SJCRH30 (cell line): Measurements from ENCODE around the gene FTH1. TPM values are rescaled to one million over a fixed set of nuclear protein-coding genes. Genes with fewer than 3 reads are reported as not detected.
A peak's percentile ranks its signal among the peaks of the same experiment; 100 is the strongest.
"Not testable (repeated sequence)": the region's sequence is repeated elsewhere in the genome, so short reads cannot be mapped to it uniquely, and the experiment has no call there.

Source experiments
- DNase-seq, 2 experiments: peaks; one replicate each; pipeline ENCODE4 v3.0.0-alpha.2; 2015 to 2020
- H3K27ac ChIP-seq: fragments of 250-450 bp; sonication (Bioruptor Pico); 2 replicates; pipeline ENCODE4 v1.5.1; 2020; ENCODE audit warnings: mild to moderate bottlenecking, moderate library complexity
- H3K27me3 ChIP-seq: fragments of 250-450 bp; sonication (Bioruptor Pico); 2 replicates; pipeline ENCODE4 v1.5.1; 2020; ENCODE audit warnings: mild to moderate bottlenecking, moderate library complexity
- H3K36me3 ChIP-seq: fragments of 250-450 bp; sonication (Bioruptor Pico); 2 replicates; pipeline ENCODE4 v1.5.1; 2020; ENCODE audit warnings: mild to moderate bottlenecking, moderate library complexity
- H3K4me1 ChIP-seq: fragments of 250-450 bp; sonication (Bioruptor Pico); 2 replicates; pipeline ENCODE4 v1.5.1; 2020; ENCODE audit warnings: mild to moderate bottlenecking, moderate library complexity
- H3K4me3 ChIP-seq: fragments of 250-450 bp; sonication (Bioruptor Pico); 2 replicates; pipeline ENCODE4 v1.5.1; 2020; ENCODE audit warnings: mild to moderate bottlenecking, moderate library complexity
- H3K9me3 ChIP-seq: fragments of 250-450 bp; sonication (Bioruptor Pico); replicated peaks from 2 replicates; pipeline ENCODE4 v1.5.1; 2020; ENCODE audit warnings: mild to moderate bottlenecking, moderate library complexity
- total RNA-seq: library from RNA; depleted of rRNA; stranded (reverse); fragments of >200 nt; shearing (Covaris generic); gene quantifications from 2 replicates; pipeline ENCODE4 v1.2.3, GENCODE V29; 2014

Gene FTH1
- total RNA-seq, 1 experiment from 2014 or later: 357 TPM

DNA sequence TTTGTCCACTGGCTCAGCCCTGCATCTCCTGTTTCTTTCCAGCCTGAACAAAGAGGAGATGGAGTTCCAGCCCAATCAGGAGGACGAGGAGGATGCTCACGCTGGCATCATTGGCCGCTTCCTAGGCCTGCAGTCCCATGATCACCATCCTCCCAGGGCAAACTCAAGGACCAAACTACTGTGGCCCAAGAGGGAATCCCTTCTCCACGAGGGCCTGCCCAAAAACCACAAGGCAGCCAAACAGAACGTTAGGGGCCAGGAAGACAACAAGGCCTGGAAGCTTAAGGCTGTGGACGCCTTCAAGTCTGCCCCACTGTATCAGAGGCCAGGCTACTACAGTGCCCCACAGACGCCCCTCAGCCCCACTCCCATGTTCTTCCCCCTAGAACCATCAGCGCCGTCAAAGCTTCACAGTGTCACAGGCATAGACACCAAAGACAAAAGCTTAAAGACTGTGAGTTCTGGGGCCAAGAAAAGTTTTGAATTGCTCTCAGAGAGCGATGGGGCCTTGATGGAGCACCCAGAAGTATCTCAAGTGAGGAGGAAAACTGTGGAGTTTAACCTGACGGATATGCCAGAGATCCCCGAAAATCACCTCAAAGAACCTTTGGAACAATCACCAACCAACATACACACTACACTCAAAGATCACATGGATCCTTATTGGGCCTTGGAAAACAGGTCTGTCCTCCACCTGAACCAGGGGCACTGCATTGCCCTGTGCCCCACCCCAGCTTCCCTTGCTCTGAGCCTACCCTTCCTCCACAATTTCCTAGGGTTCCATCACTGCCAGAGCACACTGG lies 5.0 kb downstream of the FTH1 start:
- no peak overlapping the region for H3K4me3 ChIP-seq
- peaks cover 17% of the 10 kb centered on the region for H3K36me3 ChIP-seq
- H3K27ac ChIP-seq: no peak overlapping the region
- DNase-seq: no peak
- no peaks in the 10 kb centered on the region for H3K27me3 ChIP-seq
- H3K9me3 ChIP-seq: no peaks in the 10 kb centered on the region
- H3K4me1 ChIP-seq: no peaks in the 10 kb centered on the region

DNA sequence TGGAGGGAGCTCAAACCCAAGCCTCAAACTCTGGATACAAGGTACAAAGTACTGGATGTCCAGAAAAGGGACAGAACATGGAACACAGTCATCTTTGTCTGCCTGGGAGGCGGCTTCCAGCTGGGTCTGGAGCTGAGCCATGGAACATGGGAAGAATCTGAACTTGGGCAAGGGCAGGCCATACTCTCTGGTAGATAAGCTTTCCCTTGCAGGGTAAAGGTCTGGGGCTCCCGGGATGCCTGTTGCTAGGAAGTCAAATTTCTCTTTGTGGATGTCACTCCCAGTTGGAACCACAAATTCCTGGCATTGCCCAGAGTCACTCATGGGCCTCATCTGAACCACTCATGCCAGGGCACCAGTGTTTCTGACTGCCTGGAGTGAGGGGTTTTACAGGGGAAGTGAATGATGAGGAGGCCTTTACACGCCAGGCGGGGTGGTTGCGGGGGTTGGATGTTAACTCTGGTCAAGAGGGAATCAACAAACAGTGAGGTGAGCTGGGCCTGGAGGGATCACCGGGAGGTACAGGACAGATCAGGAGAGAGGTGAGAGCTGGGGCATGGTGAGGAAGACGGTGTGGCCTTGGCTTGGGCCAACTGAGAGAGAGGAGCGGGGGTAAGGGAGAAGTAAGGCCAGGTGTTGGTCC lies 5.7 kb downstream of the FTH1 start:
- DNase-seq: no peak
- no peaks in the 10 kb centered on the region for H3K27me3 ChIP-seq
- no peak overlapping the region for H3K27ac ChIP-seq
- no peaks in the 10 kb centered on the region for H3K4me1 ChIP-seq
- no peaks in the 10 kb centered on the region for H3K9me3 ChIP-seq
- H3K36me3 ChIP-seq: peaks cover 17% of the 10 kb centered on the region
- H3K4me3 ChIP-seq: no peak overlapping the region

DNA sequence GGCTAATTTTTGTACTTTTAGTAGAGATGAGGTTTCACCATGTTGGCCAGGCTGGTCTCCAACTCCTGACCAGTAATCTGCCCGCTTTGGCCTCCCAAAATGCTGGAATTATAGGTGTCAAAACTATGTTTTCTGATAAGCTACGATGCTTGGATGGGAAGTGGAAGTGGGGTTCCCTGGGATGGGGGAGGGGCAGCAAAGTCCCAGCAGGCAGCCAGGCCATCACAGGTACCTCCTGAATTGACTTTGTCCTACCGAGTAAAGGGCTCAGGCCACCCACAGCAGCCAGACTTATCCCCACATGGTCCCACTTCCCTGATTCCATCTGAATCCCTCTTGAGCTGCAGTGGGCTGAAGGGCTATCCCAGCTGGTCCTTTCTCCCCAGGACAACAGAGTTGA lies 6.9 kb downstream of the FTH1 start:
- H3K4me3 ChIP-seq: no peak overlapping the region
- no peaks in the 10 kb centered on the region for H3K4me1 ChIP-seq
- H3K9me3 ChIP-seq: no peaks in the 10 kb centered on the region
- peaks cover 16% of the 10 kb centered on the region for H3K36me3 ChIP-seq
- no peak for DNase-seq
- no peak overlapping the region for H3K27ac ChIP-seq
- H3K27me3 ChIP-seq: no peaks in the 10 kb centered on the region

DNA sequence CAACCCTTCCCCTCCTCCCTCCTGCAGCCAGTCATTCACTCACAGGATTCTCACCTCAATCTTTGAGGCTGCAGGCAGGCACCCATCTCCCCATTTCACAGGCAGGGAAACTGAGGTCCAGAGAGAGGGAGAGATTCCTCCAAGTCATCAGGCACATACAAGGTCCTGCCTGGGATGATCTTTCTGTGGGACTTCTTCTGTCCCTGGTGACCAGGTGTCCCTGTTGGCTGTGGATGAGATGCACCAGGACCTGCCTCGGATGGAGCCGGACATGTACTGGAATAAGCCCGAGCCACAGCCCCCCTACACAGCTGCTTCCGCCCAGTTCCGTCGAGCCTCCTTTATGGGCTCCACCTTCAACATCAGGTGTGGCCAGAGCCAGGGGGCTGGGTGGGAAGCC lies 7.8 kb downstream of the FTH1 start:
- H3K4me3 ChIP-seq: no peak overlapping the region
- H3K9me3 ChIP-seq: no peaks in the 10 kb centered on the region
- H3K27ac ChIP-seq: no peak overlapping the region
- no peaks in the 10 kb centered on the region for H3K27me3 ChIP-seq
- H3K36me3 ChIP-seq: peaks cover 7% of the 10 kb centered on the region
- no peaks in the 10 kb centered on the region for H3K4me1 ChIP-seq
- no peak for DNase-seq

DNA sequence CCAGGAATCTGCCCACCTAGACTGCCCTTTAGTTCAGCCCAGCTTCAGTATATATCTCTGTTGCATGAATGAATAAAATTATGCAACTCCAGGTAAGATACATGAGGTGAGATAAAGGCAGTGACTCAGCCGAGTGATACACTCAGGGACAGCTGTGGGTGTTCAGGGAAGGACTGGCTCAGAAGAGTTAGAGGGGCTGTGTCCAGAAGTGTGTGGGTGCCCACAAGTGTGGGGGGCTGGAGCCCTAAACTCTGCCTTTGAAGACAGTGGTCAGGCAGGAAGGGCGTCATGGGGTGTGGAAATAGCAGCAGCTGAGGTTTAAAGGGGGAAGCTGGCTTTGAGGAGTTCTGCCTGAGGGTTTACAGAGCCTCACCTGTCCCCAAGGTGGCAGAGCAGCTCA lies 8.3 kb downstream of the FTH1 start:
- DNase-seq: no peak
- peaks cover 2% of the 10 kb centered on the region; the same call in 1 of the 2 replicates for H3K36me3 ChIP-seq

DNA sequence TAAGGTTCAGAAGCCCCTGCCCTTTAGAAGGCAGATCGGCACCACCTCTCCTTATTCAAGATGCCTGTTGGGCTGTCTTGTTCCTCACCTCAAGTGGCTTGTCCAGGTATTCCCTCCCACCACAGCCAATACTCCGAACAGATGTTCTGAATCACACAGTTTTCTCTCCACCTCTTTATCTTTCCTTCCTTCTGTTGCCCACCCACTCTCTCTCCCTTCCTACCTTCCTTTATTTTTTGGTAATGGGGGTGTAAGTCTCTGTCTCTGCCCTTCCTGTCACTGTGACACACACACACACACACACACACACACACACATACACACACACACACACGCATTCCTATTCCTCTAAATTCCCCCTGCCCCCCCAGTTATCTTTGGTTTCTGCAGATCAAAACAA lies 8.8 kb downstream of the FTH1 start:
- Histone ChIP-seq H3K27me3 (no peaks in the 10 kb centered on the region), H3K36me3 (no peaks in the 10 kb centered on the region), H3K9me3 (no peaks in the 10 kb centered on the region), H3K27ac (no peak overlapping the region), H3K4me3 (no peak overlapping the region), H3K4me1 (no peaks in the 10 kb centered on the region)
- DNase-seq: no peak

More for the DNA sequence above, 8.3 kb downstream of the FTH1 start:
- Histone ChIP-seq H3K4me3 (no peak overlapping the region), H3K9me3 (no peaks in the 10 kb centered on the region), H3K4me1 (no peaks in the 10 kb centered on the region), H3K27me3 (no peaks in the 10 kb centered on the region), H3K27ac (no peak overlapping the region)

DNA sequence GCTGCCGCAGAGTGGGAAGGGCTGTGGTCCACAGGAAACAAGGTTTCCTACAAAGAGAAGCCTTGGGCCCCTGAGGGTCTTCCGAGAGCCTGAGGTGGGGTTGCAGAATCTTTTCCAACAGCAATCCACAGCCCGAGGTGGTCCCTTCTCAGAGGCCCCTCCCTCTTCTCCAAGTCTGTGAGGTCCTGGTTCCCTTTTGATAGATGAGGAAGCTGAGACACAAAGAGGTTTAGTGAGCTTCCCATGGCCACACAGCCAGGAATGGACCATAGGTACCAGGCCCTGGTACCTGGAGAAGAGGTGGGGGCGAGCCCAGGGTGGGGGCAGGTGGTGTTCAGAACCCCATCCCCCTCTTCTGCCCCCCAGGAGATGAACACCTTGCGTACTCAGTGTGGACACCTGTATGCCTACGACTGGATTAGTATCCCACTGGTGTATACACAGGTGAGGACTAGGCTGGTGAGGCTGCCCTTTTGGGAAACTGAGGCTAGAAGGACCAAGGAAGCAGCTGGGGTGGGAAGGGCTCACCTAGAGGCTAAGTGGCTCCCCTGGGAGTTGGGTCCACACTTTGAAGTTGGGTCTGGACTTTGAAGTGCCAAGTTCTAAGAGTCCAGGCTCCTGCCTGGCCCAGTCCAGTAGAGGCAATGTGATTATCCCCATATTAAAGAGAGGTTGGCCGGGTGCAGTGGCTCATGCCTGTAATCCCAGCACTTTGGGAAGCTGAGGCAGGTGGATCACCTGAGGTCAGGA lies 10.2 kb downstream of the FTH1 start:
- no peak overlapping the region for H3K4me3 ChIP-seq
- no peaks in the 10 kb centered on the region for H3K4me1 ChIP-seq
- no peaks in the 10 kb centered on the region for H3K36me3 ChIP-seq
- no peaks in the 10 kb centered on the region for H3K9me3 ChIP-seq
- H3K27me3 ChIP-seq: no peaks in the 10 kb centered on the region
- DNase-seq: no peak
- no peak overlapping the region for H3K27ac ChIP-seq

DNA sequence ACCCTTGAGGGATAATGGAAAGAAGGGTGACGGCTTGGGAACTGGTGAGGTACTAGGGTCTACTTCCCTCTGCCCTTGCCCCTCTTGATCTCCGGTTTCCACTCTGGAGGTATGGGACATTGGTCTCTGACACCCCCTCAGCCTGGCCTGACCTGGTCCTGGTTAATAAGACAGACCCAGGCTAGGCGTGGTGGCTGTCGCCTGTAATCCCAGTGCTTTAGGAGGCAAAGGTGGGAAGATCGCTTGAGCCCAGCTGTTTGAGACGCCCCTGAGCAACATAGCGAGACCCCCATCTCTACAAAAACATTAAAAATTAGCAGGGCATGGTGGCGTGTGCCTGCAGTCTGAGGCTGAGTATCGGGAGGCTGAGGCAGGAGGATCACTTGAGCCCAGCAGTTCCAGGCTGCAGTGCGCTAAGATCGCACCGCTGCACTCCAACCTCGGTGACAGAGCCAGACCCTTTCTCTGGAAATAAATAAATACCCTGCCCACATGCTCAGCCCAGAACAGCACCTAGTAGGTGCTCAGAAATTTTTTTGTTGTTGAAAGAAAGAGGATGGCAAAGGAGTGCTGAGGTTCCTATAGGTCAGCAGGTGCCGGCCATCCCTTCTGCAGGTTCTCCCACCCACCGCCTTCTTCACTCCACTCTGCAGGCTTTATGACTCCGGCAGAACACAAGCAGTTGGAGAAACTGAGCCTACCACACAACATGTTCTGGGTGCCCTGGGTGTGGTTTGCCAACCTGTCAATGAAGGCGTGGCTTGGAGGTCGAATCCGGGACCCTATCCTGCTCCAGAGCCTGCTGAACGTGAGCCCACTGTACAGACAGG lies 11.0 kb downstream of the FTH1 start:
- no peaks in the 10 kb centered on the region for H3K4me1 ChIP-seq

DNA sequence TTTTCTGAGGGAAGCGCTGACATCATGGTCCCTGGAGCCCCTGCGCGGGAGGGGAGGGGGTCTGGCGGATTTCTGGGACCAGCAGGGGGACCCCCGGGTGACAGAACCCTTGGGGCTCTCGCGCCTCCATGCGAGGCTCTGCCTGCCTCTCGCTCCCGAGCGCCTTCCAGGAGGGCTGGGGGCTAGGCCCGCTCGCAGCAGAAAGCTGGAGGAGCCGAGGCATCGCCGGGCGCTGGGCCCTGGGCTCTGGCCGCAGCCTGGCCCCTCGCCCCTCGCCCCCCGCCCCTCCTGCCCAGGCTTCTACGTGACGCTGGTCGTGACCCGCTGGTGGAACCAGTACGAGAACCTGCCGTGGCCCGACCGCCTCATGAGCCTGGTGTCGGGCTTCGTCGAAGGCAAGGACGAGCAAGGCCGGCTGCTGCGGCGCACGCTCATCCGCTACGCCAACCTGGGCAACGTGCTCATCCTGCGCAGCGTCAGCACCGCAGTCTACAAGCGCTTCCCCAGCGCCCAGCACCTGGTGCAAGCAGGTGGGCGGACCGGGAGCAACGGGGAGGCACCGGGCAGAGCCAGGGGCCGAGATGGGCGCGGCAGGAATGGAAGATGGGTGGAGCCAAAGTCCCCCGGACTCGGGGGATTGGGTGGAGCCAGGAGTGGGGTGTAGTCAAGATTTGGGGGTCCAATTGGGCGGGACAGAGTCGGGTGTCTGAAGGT lies 11.9 kb downstream of the FTH1 start:
- no peaks in the 10 kb centered on the region for H3K27me3 ChIP-seq
- no peaks in the 10 kb centered on the region for H3K9me3 ChIP-seq
- H3K4me3 ChIP-seq: no peak overlapping the region
- H3K4me1 ChIP-seq: no peaks in the 10 kb centered on the region
- H3K27ac ChIP-seq: no peak overlapping the region
- H3K36me3 ChIP-seq: no peaks in the 10 kb centered on the region
- no peak for DNase-seq

More for the DNA sequence above, 11.0 kb downstream of the FTH1 start:
- DNase-seq: no peak
- Histone ChIP-seq H3K4me3 (no peak overlapping the region), H3K27ac (no peak overlapping the region), H3K27me3 (no peaks in the 10 kb centered on the region), H3K9me3 (no peaks in the 10 kb centered on the region), H3K36me3 (no peaks in the 10 kb centered on the region)

DNA sequence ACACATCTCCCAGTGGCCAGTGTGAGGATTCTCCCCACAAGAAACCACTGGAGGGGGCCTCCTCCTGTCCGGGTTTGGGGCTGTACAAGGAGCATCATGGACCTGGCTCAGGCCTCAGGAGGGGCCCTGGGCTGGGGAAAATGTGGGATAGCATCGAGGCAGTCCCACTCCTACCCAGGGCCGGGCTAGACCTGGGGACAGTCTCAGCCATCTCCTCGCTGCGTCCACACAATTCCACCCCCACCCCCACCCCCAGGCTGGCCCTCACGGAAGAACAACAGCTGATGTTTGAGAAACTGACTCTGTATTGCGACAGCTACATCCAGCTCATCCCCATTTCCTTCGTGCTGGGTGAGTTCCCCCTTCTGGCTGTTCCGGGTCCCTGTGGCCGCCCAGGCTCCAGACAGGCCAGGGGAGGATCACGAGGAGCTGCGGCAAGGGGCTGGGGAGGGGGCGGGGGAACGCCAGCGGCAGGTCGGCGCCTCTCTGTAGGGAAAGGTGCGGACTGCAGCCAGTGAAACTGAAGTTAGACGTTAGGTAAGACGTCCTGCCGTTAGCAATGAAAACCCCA lies 12.5 kb downstream of the FTH1 start:
- no peaks in the 10 kb centered on the region for H3K4me1 ChIP-seq
- no peak overlapping the region for H3K4me3 ChIP-seq
- H3K36me3 ChIP-seq: no peaks in the 10 kb centered on the region
- no peaks in the 10 kb centered on the region for H3K9me3 ChIP-seq
- no peak overlapping the region for H3K27ac ChIP-seq
- DNase-seq: peak; percentile 22 to 41
- H3K27me3 ChIP-seq: no peaks in the 10 kb centered on the region

DNA sequence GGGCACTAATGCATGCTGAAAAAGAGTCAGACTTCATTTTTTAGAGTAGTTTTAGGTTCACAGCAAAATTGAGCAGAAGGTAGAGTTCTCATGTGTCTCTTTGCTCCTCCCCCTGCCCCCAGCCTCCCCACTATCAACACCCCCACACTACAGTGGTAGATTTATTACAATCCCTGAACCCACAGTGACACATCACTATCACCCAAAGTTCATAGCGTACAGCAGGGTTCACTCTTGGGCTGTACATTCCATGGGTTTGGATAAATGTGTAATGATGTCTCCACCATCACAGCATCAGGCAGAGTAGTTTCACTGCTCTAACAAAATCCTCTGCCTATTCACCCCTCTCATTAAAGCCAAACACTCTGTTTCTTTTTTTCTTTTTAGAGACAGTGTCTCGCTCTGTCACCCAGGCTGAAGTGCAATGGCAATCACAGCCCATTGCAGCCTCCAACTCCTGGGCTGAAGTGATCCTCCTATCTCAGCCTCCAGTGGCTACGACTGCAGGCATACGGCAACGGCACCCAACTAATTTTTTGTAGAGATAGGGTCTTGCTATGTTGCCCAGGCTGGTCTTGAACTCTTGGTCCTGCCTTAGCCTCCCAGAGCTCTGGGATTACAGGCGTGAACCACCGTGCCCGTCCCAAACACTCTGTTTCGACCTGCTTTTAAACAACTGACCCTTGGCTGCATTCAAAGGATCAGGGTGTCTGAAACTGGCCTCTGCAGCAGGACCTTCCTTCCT lies 13.2 kb downstream of the FTH1 start:
- Histone ChIP-seq H3K27ac (no peak overlapping the region), H3K9me3 (no peaks in the 10 kb centered on the region), H3K27me3 (no peaks in the 10 kb centered on the region), H3K4me3 (no peak overlapping the region), H3K4me1 (no peaks in the 10 kb centered on the region), H3K36me3 (no peaks in the 10 kb centered on the region)
- DNase-seq: no peak

DNA sequence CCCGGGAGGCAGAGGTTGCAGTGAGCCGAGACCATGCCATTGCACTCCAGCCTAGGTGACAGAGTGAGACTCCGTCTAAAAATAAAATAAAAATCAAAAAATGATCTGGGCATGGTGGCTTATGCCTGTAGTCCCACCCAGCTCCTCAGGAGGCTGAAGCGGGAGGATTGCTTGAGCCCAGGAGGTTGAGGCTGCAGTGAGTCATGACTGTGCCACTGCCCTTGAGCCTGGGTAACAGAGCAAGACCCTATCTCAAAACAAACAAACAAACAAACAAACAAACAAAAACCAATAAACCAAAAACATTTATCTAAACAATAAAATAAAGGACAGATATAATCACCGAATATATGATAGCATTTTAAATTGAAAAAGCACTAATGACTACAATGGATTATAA lies 13.8 kb downstream of the FTH1 start:
- not testable (repeated sequence) for H3K4me3 ChIP-seq, H3K36me3 ChIP-seq, H3K27me3 ChIP-seq, H3K27ac ChIP-seq, DNase-seq, H3K9me3 ChIP-seq, H3K4me1 ChIP-seq

DNA sequence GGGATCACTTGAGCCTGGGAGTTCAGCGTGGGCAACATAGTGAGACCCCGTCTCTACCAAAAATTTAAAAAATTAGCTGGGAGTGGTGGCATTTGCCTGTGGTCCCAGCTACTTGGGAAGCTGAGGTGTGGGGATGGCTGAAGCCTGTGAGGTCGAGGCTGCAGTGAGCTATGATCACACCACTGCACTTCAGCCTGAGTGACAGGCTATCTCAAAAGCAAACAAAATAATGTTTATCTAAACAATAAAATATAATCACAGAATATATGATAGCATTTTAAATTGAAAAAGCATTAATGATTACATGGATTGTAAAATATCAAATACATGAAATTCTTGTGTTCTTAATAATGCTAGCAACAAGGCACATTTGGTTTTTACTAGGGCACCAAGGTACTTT lies 14.6 kb downstream of the FTH1 start:
- Histone ChIP-seq H3K4me3 (no peak overlapping the region), H3K4me1 (no peaks in the 10 kb centered on the region), H3K27ac (no peak overlapping the region), H3K9me3 (no peaks in the 10 kb centered on the region), H3K36me3 (no peaks in the 10 kb centered on the region), H3K27me3 (no peaks in the 10 kb centered on the region)
- DNase-seq: no peak
